ENCODE measurements around the gene MT1A.
"Not testable (repeated sequence)": the region's sequence is repeated elsewhere in the genome, so short reads cannot be mapped to it uniquely, and the experiment has no call there.

DNA sequence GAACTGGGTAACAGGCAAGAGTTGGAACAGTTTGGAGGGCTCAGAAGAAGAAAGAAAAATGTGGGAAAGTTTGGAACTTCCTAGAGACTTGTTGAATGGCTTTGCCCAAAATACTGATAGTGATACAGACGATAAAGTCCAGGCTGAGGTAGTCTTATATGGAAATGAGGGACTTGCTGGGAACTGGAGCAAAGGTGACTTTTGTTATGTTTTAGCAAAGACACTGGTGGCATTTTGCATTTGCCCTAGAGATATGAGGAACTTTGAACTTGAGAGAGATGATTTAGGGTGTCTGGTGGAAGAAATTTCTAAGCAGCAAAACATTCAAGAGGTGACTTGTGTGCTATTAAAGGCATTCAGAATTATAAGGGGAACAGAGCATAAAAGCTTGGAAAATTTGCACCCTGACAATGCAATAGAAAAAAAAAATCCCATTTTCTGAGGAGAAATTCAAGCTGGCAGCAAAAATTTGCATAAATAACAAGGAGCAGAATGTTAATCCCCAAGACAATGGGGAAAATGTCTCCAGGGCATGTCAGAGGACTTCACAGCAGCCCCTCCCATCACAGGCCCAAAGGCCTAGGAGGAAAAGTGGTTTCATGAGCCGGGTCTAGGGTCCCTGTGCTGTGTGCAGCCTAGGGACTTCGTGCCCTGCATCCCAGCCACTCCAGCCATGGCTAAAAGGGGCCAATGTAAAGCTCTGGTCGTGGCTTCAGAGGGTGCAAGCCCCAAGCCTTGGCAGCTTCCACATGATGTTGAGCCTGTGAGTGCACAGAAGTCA lies 16.6 kb upstream of the MT1A start:
- not testable (repeated sequence) for TF ChIP-seq POLR2A, POLR2AphosphoS5 (IDR thresholded peaks at IDR 0.05)
- TF ChIP-seq, protein P1, sequence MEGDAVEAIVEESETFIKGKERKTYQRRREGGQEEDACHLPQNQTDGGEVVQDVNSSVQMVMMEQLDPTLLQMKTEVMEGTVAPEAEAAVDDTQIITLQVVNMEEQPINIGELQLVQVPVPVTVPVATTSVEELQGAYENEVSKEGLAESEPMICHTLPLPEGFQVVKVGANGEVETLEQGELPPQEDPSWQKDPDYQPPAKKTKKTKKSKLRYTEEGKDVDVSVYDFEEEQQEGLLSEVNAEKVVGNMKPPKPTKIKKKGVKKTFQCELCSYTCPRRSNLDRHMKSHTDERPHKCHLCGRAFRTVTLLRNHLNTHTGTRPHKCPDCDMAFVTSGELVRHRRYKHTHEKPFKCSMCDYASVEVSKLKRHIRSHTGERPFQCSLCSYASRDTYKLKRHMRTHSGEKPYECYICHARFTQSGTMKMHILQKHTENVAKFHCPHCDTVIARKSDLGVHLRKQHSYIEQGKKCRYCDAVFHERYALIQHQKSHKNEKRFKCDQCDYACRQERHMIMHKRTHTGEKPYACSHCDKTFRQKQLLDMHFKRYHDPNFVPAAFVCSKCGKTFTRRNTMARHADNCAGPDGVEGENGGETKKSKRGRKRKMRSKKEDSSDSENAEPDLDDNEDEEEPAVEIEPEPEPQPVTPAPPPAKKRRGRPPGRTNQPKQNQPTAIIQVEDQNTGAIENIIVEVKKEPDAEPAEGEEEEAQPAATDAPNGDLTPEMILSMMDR (IDR thresholded peaks at IDR 0.05) = not testable (repeated sequence)

Data from breast epithelium (tissue), 3 donors.